Measurements from ENCODE around the gene STARD3.

STARD3 gene

GRCh38 chr17:39658760-39659159 is 21.8 kb downstream of the STARD3 start:
- TF ChIP-seq CTCF (IDR thresholded peaks at IDR 0.05): no peak

DNA sequence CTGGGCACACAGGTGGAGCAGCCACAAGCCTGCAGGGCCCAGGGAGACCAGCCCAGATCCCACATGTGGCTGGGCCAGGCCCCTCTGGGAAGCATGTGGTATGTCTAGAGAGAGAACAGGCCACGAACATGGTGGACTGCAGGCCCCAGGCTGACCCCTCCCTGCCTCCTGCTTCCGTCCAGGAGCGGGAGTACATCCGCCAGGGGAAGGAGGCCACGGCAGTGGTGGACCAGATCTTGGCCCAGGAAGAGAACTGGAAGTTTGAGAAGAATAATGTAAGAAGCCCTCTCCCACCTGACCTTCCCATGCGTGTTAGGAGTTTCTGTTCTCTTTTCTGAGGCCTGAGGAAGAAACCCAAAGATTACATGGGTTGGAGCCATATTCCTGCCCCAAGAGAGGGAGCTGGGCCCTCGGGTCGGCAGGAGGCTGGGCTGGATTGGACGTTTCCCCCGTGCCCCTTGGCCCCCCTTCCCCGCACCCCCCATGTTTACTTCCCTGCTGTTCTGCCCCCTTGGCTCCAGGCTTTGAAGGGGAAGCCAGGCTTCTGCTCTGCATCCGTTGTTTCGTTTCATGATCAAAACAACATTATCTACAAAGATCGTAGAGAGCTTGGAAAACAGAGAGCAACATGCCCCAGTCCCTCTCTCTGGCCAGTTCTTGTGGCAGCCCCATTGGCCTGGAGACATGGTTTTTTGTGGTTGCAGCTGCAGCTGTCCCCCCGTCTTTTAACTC is 22.5 kb downstream of the STARD3 start:
- no peak for TF ChIP-seq CTCF (IDR thresholded peaks at IDR 0.05)

DNA sequence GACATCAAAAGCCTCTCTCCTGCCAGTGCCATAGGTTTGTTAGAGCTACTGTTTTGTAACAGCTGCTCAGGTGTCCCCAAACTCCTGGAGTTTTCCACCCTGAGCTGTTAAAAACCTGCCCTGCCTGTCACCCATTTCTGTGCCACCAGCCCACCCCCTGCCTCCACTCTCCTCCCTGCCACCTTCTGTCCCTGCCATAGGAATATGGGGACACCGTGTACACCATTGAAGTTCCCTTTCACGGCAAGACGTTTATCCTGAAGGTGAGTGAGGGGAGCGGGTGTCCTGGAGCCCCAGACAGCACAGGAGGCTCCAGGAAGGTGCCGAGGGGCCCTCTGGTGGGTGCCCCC is 23.0 kb downstream of the STARD3 start:
- TF ChIP-seq CTCF (IDR thresholded peaks at IDR 0.05): no peak

DNA sequence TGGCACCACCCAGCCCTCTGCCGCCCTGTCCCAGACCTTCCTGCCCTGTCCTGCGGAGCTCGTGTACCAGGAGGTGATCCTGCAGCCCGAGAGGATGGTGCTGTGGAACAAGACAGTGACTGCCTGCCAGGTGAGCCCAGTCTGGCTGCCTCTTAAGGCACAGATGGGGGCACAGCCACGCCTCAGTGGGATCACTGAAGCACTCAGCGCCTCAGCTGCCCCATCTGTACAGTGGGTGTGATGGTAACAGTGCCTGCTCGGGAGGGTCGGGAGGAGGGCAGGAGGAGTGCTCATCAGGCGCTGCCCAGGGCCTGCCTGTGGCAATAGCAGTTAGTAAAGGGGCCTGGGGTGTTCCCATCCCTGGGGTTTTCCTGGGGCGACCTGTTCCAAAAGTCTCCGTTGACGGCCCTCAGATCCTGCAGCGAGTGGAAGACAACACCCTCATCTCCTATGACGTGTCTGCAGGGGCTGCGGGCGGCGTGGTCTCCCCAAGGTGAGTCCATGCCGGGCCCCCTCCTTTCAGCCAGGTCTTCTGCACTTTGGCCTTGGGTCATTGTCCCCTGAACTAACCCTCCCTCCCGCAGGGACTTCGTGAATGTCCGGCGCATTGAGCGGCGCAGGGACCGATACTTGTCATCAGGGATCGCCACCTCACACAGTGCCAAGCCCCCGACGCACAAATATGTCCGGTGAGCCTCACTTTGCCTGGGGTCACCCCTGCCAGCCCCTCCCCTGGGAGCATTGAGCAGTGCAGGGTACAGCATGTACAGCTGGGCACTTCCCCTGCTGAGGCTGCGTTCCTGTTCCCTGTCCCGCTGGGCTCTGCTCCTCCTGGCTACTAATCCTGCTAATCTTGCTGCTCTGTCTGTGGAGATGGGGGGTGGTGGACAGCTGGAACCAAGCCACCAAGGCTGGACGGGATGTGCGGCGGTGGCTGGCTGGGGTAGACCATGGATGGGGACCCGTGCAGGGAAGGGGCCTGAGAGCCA is 23.7 kb downstream of the STARD3 start:
- TF ChIP-seq CTCF (IDR thresholded peaks at IDR 0.05): no peak

DNA sequence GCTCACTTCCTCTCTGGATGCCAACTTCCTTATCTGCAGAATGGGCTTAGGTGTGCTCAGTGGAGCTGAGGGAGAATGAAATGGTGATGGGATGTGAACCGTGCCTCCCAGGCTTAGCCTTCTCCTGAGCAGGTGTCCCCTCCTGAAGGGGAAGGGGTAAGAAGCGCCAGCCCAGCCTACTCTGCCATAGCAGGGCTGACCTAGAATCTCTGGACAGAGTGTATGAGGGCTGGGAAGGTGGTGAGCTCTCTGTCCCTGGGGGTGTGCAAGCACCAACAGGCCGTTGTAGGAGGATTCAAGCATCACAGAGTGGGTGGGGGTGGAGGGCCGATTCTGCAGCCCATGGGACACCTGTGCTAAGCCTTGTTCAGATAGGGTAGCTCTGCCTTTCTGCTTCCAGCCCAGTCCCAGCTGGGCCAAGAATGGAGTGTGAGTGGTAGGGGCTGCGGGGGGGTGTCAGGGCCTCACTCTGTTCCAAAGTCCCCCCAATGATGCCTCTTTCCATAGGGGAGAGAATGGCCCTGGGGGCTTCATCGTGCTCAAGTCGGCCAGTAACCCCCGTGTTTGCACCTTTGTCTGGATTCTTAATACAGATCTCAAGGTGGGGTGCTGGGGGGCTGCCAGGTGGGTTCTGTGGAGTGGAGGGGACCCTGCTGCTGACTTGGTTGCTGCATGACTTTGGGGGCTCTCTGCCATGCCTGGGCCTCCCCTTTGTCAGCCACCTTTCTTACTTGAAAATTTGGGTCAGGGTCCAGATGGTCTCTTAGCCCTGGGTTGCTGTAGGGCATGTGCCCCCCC is 25.0 kb downstream of the STARD3 start:
- no peak for TF ChIP-seq CTCF (IDR thresholded peaks at IDR 0.05)

GRCh38 chr17:39662551-39663339 is 25.8 kb downstream of the STARD3 start:
- TF ChIP-seq CTCF (IDR thresholded peaks at IDR 0.05): no peak

DNA sequence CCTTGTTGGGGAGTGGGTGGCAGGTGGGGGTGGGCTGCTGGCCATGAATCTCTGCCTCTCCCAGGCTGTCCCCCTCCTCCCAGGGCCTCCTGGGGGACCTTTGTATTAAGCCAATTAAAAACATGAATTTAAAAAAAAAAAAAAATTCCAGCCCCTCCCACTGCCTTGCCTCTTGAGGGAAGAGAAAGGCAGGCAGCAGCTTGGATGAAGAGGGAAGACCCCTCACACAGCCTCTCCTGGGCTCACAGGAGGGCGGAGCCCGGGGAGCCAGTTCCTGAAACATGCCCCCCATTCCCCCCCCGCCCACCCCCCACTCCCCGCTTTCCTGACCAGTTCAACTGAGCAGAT is 26.4 kb downstream of the STARD3 start:
- no peak for TF ChIP-seq CTCF (IDR thresholded peaks at IDR 0.05)
